NCI-H146 treated with DMSO at 0.1 percent for 48 hours (cell line): ENCODE measurements around the gene VGLL4.
"Not testable (repeated sequence)": the region's sequence is repeated elsewhere in the genome, so short reads cannot be mapped to it uniquely, and the experiment has no call there.

ENCODE experiments used
- DNase-seq: peaks from one replicate; lab custom pipeline; 2025; ENCODE audit not compliant: unreplicated experiment; lab: John Stamatoyannopoulos, UW

VGLL4 gene

GRCh38 chr3:11536132-11536935, 107.4 kb downstream of the VGLL4 start:
- DNase-seq = no peak

- DNase-seq = no peak
These were observed 108.3 kb downstream of the VGLL4 start for GRCh38 chr3:11535243-11535960.

- DNase-seq = no peak
These were observed 109.0 kb downstream of the VGLL4 start for GRCh38 chr3:11534793-11535101.

GRCh38 chr3:11534011-11534792, 109.5 kb downstream of the VGLL4 start:
- DNase-seq = no peak

GRCh38 chr3:11532931-11533391, 110.8 kb downstream of the VGLL4 start:
- DNase-seq = no peak

- peak; percentile 24 for DNase-seq
These were observed 113.5 kb downstream of the VGLL4 start for GRCh38 chr3:11530153-11530721.

GRCh38 chr3:11529281-11529680, 114.4 kb downstream of the VGLL4 start:
- DNase-seq = no peak

GRCh38 chr3:11526121-11526520, 117.6 kb downstream of the VGLL4 start:
- DNase-seq = not testable (repeated sequence)

- no peak for DNase-seq
These were observed 120.1 kb downstream of the VGLL4 start for GRCh38 chr3:11523572-11524101.

GRCh38 chr3:11522953-11523571, 120.7 kb downstream of the VGLL4 start:
- DNase-seq = no peak

- DNase-seq = no peak
These were observed 121.4 kb downstream of the VGLL4 start for GRCh38 chr3:11522398-11522715.

- no peak for DNase-seq
These were observed 122.5 kb downstream of the VGLL4 start for GRCh38 chr3:11521167-11521566.

GRCh38 chr3:11517601-11518000, 126.1 kb downstream of the VGLL4 start:
- DNase-seq = no peak

GRCh38 chr3:11514191-11514821, 129.4 kb downstream of the VGLL4 start:
- no peak for DNase-seq

GRCh38 chr3:11513817-11514135, 129.9 kb downstream of the VGLL4 start:
- no peak for DNase-seq

GRCh38 chr3:11513125-11513816, 130.4 kb downstream of the VGLL4 start:
- not testable (repeated sequence) for DNase-seq

GRCh38 chr3:11511606-11512005, 132.1 kb downstream of the VGLL4 start:
- DNase-seq = not testable (repeated sequence)

GRCh38 chr3:11510356-11510755, 133.4 kb downstream of the VGLL4 start:
- DNase-seq = no peak

GRCh38 chr3:11510001-11510340, 133.7 kb downstream of the VGLL4 start:
- no peak for DNase-seq
